ENCODE data around the gene CAT.

DNA sequence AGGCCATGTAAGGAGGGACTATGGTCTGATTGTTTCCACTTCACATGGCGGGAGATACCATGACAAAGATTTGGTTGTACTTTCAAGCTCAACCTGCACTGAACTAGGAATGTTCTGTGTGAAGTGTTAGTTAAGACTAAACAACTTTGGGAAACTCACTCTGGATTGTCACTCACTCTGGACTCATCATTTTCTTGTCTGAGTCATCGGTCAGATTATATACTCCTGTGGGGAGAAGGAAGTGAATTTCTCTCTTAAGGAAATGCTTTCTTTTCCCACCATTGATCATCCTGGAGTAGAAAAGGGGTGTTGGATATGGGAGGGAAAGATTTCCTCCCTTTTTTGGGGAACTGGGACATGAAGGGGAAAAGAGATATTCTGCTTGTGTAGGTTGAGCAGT is 26.9 kb upstream of the CAT start:
- TF ChIP-seq POLR2A (IDR thresholded peaks at IDR 0.05; ENCODE audit: low read length) (no peak), GATA1 (IDR thresholded peaks at IDR 0.05; ENCODE audit: low read depth, low read length) (no peak)

Measured in erythroblast (primary cell).